ENCODE results near the gene PDZD11.
"Not testable (repeated sequence)": the region's sequence is repeated elsewhere in the genome, so short reads cannot be mapped to it uniquely, and the experiment has no call there.

The PDZD11 gene

GRCh38 chrX:70279081-70279480 lies 10.6 kb downstream of the PDZD11 start:
- H3K27me3 ChIP-seq (ENCODE audit: insufficient read depth, poor library complexity, severe bottlenecking), result no peaks in the 10 kb centered on the region
- no peak overlapping the region for H3K27ac ChIP-seq (replicated peaks)
- no peak for DNase-seq (ENCODE audit: low read depth in 1 of 2, low spot score in 1 of 2)
- H3K4me3 ChIP-seq (replicated peaks; ENCODE audit: insufficient read depth, low read length), result no peak overlapping the region
- TF ChIP-seq CTCF (IDR thresholded peaks at IDR 0.05; ENCODE audit: insufficient read depth, low read length) (no peak), SPI1 (IDR thresholded peaks at IDR 0.05; ENCODE audit: borderline replicate concordance, low read depth) (no peak), POLR2AphosphoS5 (IDR thresholded peaks at IDR 0.05; ENCODE audit: low read depth) (no peak), GABPA (IDR thresholded peaks at IDR 0.05; ENCODE audit: low read depth) (no peak), REST (IDR thresholded peaks at IDR 0.05; ENCODE audit: insufficient replicate concordance, low read depth) (no peak)

GRCh38 chrX:70274029-70274428 lies 15.7 kb downstream of the PDZD11 start:
- DNase-seq (ENCODE audit: low read depth in 1 of 2, low spot score in 1 of 2); H3K27me3 ChIP-seq (ENCODE audit: insufficient read depth, poor library complexity, severe bottlenecking); H3K4me3 ChIP-seq (replicated peaks; ENCODE audit: insufficient read depth, low read length); H3K27ac ChIP-seq (replicated peaks): not testable (repeated sequence)

- no peak within 1 kb of the TSS for H3K27ac ChIP-seq (replicated peaks)
- H3K27me3 ChIP-seq (ENCODE audit: insufficient read depth, poor library complexity, severe bottlenecking), result no peaks in the 10 kb centered on the region
- TF ChIP-seq GABPA (IDR thresholded peaks at IDR 0.05; ENCODE audit: low read depth), result no peak
- no peak for TF ChIP-seq SPI1 (IDR thresholded peaks at IDR 0.05; ENCODE audit: borderline replicate concordance, low read depth)
- no peak for TF ChIP-seq POLR2AphosphoS5 (IDR thresholded peaks at IDR 0.05; ENCODE audit: low read depth)
- DNase-seq (ENCODE audit: low read depth in 1 of 2, low spot score in 1 of 2), result no peak
- no peak within 1 kb of the TSS for H3K4me3 ChIP-seq (replicated peaks; ENCODE audit: insufficient read depth, low read length)
These were observed 21.7 kb downstream of the PDZD11 start, which contains the start of gene ARR3 for GRCh38 chrX:70268034-70268433. TSS of gene ARR3 (plus strand) at chrX:70268334. CDS start at chrX:70269386, 1,052 bp downstream.

GRCh38 chrX:70264784-70265183 lies 24.9 kb downstream of the PDZD11 start:
- no peak for DNase-seq (ENCODE audit: low read depth in 1 of 2, low spot score in 1 of 2)
- TF ChIP-seq REST (IDR thresholded peaks at IDR 0.05; ENCODE audit: insufficient replicate concordance, low read depth), result peak; percentile 89
- no peak for TF ChIP-seq POLR2AphosphoS5 (IDR thresholded peaks at IDR 0.05; ENCODE audit: low read depth)
- H3K27ac ChIP-seq (replicated peaks), result no peak overlapping the region
- no peaks in the 10 kb centered on the region for H3K27me3 ChIP-seq (ENCODE audit: insufficient read depth, poor library complexity, severe bottlenecking)
- no peak overlapping the region for H3K4me3 ChIP-seq (replicated peaks; ENCODE audit: insufficient read depth, low read length)

- DNase-seq (ENCODE audit: low read depth in 1 of 2, low spot score in 1 of 2), result peak in 1 of 2 experiments; percentile 30
These were observed 26.7 kb downstream of the PDZD11 start for GRCh38 chrX:70262952-70263567.

More at GRCh38 chrX:70262952-70263567, 26.7 kb downstream of the PDZD11 start:
- H3K27me3 ChIP-seq (ENCODE audit: insufficient read depth, poor library complexity, severe bottlenecking), result no peaks in the 10 kb centered on the region
- no peak overlapping the region for H3K4me3 ChIP-seq (replicated peaks; ENCODE audit: insufficient read depth, low read length)
- peak; percentile 23 for TF ChIP-seq CTCF (IDR thresholded peaks at IDR 0.05; ENCODE audit: insufficient read depth, low read length)
- TF ChIP-seq REST (IDR thresholded peaks at IDR 0.05; ENCODE audit: insufficient replicate concordance, low read depth), result no peak
- no peak overlapping the region for H3K27ac ChIP-seq (replicated peaks)

Data from HL-60 (cell line).